NCI-H510A (cell line): ENCODE data around the gene SEMA3D.

Experiments
- DNase-seq: peaks from one replicate; lab custom pipeline; 2025; lab: John Stamatoyannopoulos, UW

SEMA3D gene

DNA sequence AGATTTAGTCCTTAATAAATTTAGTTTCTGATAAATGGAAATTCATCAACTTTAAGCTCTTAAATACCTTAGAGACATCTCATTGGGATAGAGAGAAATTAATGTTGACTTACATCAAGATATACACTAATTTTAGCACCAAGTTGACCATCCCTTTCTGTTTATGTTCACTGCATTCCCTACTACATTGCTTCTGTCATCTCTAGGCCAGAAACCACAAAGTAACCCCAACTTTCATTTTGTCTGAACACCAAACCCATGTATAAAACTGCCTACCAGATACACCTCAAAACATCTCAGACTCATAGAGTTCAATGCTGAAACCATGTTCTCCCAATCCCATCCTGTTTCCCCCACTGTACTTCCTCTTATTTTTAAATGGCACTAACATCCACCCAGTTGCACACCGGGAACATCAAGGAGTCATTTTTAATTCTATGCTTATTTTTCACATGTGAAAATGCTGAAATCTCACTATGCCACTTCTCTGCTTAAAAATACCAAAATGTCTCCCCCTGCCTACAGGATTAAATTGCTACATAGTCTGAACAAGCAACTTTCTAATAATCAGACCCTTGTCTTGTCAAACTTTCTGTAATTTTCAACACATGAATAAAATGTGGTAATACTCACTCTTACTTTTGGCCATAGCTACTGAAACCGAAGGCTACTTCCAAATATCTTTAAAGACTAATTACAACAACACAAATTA, 201.6 kb downstream of the SEMA3D start:
- no peak for DNase-seq

GRCh38 chr7:84982199-84982598, 204.7 kb downstream of the SEMA3D start:
- DNase-seq: no peak

DNA sequence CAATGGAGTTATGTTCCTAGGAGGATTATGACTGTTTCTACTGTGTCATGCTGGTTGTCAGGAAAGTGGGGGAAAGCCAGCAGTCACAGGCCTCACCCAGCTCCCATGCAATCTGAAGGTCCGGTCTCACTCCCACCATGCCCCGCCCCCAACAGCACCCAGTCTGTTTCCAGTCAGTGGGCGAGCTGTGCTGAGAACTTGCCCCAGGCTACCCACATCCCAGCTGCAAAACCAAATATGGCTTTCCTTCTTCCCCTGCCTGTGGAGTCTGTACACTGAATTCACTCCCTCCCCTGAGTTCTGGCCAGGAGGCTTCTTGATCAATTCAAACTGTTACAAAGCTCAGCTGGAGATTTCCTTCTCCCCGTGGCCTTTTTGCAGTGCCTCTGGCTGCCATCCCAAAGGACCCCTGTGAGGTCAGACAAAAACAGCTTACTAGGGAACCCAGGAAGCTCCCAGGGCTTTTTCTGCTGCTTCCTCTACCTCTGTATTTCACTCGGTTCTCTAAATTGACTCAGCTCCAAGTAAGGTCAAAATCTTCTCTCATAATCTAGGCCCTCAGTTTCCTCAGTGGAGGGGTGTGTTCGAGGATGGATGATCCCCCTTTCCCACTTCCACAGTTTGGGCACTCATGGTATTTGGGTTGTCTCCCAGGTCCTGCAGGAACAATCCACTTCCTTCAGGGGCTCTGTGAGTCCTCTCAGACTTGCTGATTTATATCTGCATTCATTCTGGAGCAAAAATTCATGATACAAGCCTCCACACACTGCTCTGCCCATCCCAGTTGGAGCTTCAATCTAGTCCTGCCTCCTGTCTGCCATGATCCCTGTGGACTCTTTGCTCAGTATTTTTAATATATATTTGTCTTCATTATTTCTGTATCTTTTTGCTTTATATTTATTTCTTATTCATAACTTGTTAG, 205.5 kb downstream of the SEMA3D start:
- no peak for DNase-seq

- DNase-seq: no peak
Observed at GRCh38 chr7:84975586-84976185, 211.2 kb downstream of the SEMA3D start.

GRCh38 chr7:84971360-84971759, 215.5 kb downstream of the SEMA3D start:
- DNase-seq: no peak

- no peak for DNase-seq
Observed at GRCh38 chr7:84970670-84971069, 216.2 kb downstream of the SEMA3D start.

DNA sequence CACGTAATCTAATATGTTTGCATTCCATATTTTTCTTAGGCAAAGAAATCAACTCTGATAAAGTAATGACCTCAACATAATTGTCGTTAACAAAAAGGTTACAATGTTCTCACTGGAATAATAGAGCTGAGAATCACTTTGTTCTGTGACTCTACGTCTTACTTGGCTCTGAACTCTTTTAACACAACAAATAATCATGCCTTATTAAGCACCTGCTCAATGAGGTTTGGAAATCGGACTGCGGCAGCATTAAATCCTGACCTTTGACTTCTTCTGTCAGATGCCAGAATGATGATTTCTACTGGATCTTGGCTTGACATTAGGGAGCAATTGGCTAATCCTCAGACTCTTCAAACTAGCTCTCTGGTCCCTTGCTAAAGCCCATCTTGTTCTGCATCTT, 233.6 kb downstream of the SEMA3D start:
- no peak for DNase-seq

- no peak for DNase-seq
Observed at GRCh38 chr7:84950836-84951235, 236.0 kb downstream of the SEMA3D start.

DNA sequence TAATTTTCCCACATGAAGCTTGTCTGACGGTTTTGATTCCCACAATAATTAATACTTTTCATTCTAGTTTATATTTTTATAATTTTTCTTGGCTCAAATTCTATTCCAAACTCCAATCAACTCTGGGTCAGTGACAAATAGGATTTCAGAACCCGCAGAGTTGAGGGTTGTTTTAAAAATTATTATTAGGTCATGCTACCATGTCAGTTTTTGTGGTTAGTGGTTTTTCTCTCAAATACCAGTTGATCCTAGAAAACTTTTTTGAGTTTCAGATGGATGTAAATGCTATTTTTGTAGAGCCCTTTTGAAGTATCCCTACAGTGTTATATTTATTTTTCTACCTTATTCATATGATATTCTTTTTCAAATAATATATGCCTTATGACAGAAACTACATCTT, 237.4 kb downstream of the SEMA3D start:
- DNase-seq: no peak

- no peak for DNase-seq
Observed at GRCh38 chr7:84949067-84949466, 237.8 kb downstream of the SEMA3D start.

- DNase-seq: no peak
Observed at GRCh38 chr7:84948634-84949033, 238.2 kb downstream of the SEMA3D start.

DNA sequence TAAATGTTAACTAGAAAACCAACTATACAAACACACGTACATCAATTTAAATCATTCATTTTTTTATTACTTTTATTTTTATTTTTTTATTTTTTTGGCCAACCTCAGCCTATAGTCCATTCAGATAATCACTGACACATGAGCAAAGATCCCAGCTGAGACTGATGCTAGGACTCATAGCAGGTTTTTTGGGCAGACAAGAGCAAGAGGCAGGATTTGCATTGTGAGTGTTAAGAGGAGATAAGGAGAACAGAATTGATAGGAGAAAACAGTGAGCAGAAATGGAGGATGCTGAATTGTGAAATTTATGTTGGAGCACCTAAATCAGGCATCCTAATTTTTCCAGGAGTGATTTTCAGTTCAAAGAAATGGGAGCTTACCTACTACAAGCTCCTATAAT, 240.3 kb downstream of the SEMA3D start:
- DNase-seq: no peak
